GM18909 (cell line): ENCODE results near the gene TSC1.

ENCODE experiments used
- ATAC-seq: cut with Tn5 transposase; IDR thresholded peaks from one replicate; pipeline ENCODE4 v1.9.1; 2021; ENCODE audit warnings: mild to moderate bottlenecking; ENCODE audit not compliant: unreplicated experiment, poor library complexity

Gene TSC1

DNA sequence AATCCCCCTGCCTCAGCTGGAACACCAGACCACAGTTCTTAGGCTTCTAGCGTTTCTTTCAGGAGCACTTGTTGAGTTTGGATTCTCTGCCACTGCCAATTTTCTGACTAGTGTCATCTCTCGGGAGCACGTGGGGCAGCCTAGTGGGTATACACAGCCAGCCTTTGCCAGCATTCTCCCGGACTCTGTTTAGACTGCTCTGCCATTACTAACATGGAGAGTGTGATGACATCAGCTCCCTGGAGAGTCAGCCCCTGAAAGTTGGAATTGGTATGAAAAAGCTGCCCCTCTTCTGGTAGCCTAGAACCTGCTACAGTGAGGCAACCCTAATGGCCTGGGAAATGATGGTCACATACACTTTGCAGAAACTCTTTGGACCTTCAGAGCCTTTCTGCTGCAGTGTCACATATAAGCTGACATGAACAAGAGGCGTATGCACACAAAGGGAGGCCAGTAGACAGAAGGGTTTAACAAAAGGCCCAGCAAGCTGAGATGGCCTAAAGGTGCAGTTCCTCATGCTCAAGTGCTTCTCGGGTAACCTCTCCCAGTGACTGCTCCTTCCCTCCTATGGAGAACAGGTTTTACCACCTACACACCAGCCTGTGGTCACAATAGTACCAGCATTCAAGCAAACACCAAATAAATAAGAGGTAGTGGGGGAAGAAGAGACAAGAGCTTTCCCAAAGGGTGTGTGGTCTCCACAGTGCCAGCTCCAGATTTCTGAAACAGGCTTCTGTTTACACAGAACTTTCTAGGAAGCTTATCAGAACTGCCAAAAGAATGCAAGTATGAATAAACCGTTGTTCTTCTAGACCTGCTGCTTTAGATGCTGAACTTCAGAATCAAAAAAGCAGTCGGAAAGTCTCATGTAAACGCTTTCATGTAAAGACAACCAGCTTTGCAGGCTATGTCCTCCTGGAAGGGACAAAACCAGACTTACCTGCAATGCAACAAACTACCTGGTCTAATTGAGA, 49.3 kb downstream of the TSC1 start:
- ATAC-seq, result no peak

DNA sequence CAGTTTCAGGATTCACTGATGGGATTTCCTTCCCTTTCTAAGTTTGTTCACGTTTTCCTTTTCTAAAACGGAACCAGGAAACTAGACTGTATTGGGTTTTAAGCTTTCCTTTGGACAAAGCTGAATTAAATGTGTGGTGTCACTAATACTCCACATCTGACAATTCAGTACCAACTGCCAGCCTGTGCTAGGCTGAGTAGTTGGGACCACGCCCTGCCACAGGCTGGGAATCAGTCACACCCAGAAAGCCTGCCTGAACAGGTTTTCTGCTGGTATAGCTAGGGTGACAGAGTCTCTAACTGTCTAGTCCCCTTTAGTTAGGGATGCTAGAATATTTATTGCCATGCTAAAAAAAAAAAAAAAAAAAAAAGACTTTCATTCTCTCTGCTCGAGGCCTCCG, 50.1 kb downstream of the TSC1 start:
- ATAC-seq, result no peak

DNA sequence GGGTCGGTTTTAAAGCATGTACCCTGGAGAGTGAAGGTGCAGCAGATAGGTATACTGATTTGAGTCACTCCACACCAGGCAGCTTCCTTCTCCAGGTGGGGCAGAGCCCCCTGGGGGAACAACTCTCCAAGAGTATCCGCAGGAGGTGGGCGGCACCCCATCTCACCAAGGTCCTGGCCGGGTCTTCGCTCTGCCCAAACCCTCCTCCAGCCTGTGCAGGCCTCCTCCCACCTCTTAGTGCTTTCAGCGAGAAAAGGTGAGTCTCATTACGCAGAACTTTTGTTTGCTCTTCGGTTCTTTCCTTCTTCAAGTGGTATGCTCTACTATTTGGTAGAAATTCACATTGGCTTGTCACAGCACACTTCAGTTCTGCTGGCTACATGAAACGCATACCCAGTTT, 52.0 kb downstream of the TSC1 start:
- ATAC-seq, result no peak

DNA sequence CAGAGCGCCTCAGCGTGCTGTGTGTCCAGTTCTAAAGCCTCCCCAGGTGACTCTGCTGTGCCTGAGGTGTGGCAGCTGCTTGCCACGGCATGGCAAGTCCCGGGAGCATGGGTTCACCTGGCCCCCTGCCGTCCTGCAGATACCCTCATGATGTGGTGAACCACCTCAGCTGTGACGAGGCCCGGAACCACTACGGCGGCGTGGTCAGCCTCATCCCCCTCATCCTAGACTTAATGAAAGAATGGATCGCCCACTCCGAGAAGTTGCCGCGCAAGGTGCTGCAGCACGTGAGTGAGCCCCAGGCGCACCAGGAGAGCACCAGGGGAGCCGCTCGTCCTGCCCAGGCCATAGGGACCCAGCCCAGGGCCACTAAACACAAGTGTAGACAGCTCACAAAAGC, 56.3 kb downstream of the TSC1 start:
- ATAC-seq, result no peak

DNA sequence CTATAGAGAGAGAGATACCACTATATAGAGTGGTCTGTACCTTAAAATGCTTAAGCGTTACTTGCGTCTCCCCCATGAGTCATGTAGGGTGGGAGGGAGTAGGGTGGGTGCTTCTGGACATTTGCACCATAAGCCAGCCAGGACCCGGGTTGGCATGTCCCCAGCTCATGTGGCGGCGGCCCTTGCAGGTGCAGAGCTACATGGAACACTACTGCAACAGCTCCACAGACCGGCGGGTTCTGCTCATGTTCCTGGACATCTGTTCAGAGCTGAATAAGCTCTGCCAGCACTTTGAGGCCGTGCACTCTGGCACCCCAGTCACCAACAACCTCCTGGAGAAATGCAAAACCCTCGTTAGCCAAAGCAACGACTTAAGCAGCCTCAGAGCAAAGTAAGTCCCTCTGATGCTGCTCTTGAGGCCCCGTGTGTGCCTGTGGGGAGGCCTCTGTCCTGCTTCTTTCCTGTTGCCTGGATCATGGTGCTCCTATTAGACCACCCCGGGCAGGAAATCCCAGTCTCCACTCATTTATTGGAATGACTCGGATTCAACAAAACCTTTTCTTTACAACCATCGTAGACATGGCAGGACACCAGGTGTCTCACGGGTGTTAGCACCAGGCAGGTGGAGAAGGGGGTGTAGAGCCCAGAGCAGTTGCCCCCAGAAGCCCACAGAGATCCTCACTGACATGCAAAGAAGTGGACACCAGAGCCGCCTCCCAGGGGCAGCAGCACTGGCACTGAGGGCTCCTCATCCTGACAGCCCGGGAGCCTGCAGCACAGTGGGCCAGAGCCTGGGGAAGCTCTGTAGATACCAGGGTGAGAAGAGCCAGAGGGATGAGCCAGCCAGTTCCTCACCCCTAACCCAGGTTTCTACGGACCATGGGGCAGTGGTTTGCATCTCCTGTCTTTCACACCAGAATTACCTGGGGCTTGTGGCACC, 57.0 kb downstream of the TSC1 start:
- ATAC-seq, result no peak

DNA sequence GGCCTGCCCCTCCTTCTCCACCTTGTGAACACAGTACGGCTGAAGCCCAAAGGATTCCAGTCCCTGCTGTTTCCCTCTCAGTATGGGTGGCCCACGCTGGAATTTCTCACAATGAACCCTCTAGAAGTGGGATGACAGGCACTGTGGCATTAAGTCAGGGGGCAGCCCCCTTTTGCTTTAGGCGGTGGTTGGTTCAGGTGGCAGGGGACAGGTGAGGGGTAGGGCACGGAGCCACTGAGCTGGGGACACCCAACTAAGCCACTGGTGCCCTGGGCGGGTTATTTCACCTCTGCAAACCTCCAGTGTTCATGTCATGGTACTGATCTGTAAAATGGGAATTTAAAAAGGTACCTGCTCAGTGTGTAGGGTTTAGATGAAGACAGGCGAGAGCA, 58.1 kb downstream of the TSC1 start:
- no peak for ATAC-seq

DNA sequence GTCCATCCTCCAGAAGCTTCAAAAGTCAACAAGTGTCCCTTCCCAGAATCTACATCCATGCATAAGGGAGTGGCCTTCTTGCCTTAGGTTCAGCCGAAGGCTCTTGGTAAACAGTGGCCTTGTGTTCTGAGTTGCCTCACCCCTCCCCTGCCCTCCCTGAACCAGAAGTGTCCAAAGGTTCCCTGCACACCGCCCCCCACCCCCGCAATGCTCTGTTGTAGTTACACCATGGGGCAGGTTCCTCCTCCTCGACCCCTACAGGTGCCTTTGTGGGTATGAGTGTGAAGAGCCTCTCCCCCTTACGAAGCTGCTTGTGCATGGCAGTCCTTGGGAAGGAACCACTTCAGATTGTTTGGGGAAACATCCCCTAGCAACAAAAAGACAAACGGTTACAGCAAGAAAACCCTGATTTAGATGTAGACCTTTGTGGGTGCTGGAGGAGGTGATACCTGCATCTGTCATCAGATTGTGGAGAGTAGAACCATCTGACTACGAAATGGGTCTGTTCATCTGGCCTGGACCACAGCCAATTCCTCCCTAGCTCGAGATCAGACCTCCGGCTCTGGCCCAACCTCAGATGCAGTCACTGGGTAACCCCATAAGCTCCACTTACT, 58.6 kb downstream of the TSC1 start:
- ATAC-seq, result no peak

DNA sequence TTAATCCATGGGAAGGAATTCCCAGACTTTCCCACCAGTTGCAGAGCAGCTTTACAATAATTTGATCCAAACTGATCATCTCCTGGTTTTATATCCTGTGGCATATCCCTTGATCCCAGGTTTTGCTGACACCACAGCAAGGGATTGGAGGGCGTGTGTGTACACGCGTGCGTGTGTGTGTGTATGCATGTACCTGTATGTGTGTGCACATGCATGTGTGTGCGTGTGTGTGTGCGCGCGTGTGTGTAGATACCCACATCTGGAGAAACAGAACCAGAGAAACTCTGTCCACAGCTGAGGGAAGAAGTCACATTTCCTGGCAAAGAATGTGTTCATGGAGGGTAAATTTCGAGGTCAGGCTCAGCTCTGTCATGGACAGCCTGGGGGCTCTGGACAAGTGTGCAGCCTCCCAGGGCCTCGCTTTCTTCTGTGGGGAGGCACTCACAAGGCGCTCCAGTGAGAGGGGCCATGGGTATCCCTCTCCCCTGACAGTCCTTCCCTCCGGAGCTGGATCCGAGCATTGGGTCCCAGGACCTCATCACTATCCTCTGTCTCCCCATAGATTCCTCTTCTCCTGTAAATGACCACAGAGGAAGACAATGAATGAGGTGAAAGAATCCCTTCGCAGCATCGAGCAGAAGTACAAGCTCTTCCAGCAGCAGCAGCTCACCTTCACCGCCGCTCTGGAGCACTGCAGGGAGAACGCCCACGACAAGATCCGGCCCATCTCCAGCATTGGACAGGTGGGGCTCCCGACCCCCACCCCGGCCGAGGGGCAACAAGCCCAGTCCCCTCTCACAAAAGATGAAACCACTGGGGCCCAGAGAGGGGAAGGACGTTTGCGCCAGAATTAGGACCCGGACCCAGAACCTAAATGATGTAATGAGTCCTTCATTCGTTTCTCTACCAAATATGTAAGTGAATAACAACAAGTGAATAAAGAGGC, 60.8 kb downstream of the TSC1 start:
- no peak for ATAC-seq

DNA sequence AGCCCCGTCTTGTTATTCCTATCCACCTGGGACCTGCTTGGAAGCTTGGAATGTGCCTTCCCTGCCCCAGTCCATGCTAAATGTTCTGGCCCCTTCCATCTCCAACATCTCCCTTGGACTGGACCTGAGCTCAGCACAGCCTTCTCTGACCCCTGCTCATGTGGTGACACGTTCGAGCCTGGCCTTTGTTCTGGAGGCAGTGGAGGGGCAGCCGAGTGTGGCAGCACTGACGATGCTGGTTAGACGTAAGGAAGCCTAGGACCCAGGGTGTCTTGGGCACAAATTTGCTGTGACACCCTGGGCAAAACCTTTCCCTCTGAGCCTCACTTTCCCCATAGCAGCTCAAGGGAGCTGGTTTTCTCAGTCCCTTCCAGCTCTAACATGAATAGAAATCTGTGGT, 61.8 kb downstream of the TSC1 start:
- ATAC-seq, result no peak

DNA sequence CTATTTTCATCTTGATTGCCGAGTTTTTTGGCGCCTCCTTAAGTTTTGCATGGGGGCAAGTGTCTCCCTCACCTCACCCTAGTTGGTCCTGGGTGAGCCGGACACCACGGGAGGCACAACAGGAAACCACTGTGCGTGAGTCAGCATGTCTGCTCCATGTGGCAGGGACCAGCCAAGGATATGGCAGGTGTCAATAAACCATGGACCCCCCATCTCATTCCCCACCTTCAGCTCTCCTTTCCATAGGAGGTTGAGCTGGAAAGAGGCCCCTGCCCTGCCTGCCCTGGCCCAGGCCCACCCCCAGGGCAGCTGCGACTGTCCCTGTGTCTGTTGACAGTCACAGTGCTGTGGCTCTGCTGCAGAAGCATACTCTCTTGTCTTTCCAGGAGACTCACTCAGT, 62.6 kb downstream of the TSC1 start:
- no peak for ATAC-seq

DNA sequence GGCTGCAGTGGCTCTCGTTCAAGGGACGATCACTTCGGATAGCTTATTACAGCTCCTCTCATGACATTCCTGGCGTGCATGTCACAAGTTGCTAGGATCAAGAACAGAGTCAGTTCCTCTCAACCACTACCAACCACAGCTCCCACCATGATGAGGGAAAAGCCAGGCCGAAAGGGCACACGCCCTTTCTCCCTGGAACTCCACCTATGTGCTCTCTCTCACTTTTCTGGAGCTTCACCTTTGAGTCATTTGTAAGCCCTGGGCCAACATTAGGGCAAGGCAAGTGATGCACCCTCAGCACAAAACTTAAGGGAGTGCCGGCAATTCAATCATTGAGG, 64.1 kb downstream of the TSC1 start:
- no peak for ATAC-seq

DNA sequence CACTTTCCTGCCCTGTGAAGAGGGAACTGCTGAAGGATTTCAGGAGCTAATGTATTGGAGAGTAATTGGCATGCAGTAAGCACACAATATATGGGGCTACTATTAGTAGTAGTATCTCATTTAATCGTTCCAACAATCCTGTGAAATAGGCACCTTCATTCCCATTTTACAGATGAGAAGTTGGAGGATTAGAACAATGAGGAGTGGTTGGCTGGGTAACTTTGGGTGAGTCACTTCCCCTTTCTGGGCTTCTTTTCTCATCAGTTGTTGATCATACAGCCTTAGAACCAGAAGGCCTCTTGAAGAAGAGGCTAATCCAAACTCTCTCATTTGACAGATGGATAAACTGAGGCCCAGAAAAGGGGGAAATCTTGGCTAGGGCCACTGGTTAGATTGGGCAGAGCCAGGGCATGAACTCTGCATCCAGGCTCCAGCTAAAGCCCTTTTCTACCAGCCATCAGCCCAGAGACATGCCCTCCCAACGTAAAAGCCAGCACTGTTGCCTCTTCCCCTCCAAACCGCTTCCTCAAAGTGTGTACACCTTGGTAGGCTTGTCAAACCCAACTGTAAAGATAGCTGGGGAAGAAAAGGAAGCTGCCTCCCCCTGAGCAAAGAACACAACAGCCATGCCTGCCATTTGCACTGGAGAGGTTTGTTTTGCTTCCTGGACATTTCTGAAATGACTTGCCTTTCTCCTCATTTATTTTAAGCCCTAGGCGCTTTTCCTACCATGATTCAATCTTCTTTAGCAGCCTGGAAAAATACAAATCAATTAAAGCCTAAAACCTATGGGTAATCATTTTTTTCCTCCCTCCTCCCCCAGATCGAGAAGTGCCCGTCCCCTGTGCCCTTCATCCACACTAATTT, 64.7 kb downstream of the TSC1 start:
- no peak for ATAC-seq

DNA sequence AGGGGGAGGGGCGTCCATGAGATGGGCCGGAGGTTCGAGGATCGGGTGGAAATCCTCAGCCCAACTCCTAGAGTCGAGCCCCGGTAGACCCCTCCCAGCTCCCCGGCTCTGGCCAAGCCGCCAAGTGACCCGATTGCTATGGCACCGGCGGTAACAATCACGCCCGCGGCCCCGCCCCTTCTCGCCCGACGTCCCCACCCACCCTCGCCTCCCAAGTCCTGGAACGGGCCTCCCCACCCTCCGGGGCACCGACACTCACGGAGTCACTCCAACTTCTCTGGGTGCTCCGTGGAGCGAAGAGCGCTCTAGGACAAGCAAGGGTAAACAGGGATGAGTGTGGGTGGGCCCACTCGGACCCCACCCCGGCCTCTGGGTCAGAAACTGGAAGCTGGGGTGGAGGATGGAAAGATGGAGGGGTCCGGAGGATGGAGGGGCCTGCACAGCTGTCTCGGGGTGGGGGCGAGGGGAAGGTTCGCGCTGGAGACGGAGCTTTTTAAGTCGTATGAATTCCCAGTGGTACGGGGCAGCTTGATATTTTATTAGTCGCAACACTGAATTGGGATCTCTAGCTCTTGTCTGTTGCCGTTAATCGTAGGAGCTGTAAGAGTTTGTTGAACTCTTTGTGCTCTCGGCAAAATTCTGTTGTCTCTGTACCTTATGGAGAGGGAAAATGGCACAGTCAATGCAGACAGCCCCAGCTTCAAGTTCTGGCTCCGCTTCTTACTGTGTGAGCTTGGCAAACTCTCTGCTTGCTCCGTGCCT, 65.5 kb downstream of the TSC1 start, which contains the start of gene SPACA9:
SPACA9 (plus strand) TSS at position 204 of the 762 bp plus-strand sequence. CDS start 5,050 bp downstream, outside the sequence.
- ATAC-seq, result no peak

DNA sequence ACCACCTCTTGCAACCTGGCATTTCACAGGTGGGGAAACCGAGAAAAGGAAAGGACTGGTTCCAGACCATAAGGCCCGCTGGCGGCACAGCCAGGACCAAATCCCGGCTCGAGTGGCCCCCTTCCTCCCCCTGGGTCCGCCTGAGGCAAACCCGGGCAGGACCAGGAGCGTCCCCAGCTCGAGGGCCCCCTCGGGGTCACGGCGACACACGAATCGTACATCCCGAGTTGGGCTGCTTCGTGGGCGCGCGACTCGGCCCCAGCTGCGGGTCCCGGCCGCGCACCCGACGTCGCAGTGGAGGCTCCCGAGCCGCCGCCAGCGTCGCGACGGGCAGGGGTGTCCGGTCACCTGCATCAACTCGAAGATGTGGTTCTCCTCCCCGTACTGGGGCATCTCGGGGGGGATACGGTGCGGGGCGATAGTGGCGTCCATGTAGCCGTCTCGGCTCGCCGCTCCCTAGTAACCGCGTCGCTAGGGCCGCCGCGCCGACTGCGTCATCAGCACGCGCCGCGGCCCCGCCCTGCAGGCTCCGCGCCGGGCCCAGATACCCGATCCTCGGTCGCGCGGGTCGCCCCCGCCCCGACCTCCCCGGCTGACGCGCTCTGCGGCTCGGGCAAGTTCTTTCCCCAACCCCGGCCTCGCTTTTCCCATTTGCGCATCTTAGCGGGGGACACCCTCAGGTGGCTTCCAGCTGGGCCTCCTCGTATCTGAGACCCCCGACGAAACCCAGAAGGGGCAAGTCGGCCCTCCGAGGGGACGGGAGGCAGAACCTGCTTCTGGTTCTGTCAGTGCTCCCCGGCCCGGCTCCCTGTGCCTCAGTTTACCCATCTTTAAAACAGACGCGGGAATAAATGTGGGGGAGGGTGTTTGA, 66.4 kb downstream of the TSC1 start, which contains the start of gene AK8:
AK8 (minus strand) TSS at position 461 of the 871 bp plus-strand sequence; CDS start at position 432, 29 bp downstream.
- ATAC-seq, result peak; percentile 70

DNA sequence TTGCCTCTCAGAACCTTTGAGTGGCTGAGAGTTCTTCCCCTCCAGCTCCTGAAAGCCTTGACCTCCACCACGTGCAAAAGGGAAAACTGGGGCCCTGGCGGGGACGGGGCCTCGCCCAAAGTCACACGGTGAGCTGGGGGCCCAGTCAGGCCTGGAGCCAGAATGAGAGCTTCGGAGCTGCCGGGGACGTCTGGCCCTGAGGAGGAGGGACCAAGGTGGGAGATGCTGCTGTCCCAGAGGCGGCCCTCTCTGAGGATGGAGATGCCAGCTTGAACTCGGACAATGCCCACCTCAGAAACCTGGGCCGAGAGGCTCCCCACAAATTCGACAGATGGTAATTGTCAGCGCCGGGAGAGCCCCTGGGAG, 67.0 kb downstream of the TSC1 start:
- no peak for ATAC-seq

DNA sequence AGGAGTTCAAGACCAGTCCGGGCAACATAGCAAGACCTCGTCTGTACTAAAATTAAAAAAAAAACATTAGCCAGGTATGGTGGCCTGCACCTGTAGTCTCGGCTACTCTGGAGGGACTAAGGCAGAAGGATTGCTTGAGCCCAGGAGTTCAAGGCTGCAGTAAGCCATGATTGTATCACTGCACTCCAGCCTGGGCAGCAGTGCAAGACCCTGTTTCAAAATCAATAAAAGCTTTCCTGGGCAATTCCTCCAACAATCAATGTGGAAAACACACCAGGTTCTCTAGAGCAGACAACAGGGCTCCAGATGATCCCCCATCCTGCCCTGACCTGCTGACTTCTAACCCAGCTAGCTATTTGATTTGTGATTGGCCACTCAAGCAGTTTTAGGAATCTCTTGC, 67.6 kb downstream of the TSC1 start:
- ATAC-seq, result no peak

DNA sequence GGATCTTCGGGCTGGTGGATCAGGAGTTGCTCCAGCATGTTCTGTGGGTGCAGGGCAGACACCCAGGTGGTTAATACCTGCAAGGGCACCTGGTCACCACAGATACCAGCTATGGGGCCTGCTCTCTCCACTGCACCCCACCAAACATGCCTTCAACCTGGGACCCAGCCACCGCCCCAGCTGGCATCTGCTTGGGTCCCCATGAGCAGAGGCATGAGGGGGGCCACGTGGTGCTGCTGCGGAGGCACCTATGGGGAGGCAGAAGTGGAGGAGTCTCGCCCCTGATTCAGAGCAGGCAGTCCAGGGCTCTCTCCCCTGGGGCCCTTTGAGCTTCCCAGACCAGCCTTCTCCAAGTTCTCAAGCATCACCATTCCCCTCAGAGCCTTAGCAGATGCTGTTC, 69.3 kb downstream of the TSC1 start:
- ATAC-seq, result no peak
